GM10248 (cell line): ENCODE results near the gene CCDC90B.

Experiments
- CTCF ChIA-PET: fragments of 300-600 bp; sonication (Branson Sonifier 250); formaldehyde crosslinking; extraction: SDS; loops from one replicate; lab custom pipeline; 2021; ENCODE audit warnings: antibody characterized with exemption; lab: Yijun Ruan, JAX
- POLR2A ChIA-PET: fragments of 350-650 bp; sonication (Branson Sonifier 250); formaldehyde crosslinking; extraction: SDS; loops from one replicate; lab custom pipeline; 2020; ENCODE audit warnings: antibody characterized with exemption; lab: Yijun Ruan, JAX
- DNase-seq: peaks from one replicate; pipeline ENCODE4 v3.0.0; 2012; ENCODE audit errors: extremely low spot score
- CTCF ChIP-seq: IDR thresholded peaks from 2 replicates; pipeline ENCODE4 v1.5.1; 2012; ENCODE audit warnings: mild to moderate bottlenecking, low read depth; ENCODE audit errors: extremely low read depth, missing control alignments, control extremely low read depth

Gene CCDC90B

GRCh38 chr11:83285771-83286528 is at the start of gene CCDC90B:
TSS of gene CCDC90B (minus strand) at chr11:83286367. CDS start at chr11:83285972, 395 bp downstream.
- DNase-seq = peak; percentile 93
- ChIA-PET POLR2A (no interaction called here), CTCF (interaction anchor here (1.4 to 1.5 kb wide), 2 partner anchors 9 to 36 kb away, joined by 4 to 5 read pairs; no protein-coding TSS in a partner anchor)
- peak; percentile 62 for TF ChIP-seq CTCF

DNA sequence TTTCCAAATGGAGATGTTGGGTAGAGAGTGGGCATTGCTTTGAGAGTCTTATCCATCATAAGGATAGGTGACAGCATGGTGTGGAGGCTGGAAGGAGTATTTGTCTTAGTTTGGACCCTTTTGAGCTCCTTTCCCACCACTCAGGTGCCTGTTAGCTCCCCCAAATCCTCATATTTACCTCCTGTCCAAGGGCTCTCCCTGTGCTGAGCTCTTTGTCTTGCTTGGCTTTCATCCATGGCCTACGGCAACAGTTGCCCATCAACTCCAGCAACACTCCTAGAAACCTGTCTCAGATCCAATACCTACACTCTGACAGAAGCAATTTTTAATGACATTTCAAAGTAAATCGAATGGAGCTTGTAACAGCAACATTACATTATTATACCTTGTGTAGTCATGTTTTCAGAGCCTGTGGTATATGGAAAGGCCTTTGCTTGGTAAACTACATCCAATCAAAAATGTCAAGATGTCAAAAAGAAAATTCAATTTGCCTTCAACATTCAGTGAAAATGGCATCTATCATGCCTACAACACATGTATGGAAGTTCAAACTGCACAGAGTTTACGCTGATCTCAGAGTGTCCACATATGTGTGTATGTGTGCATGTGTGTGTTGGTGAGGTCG is 49.4 kb upstream of the CCDC90B start:
- TF ChIP-seq CTCF = no peak
- ChIA-PET CTCF (no interaction called here), POLR2A (no interaction called here)
- DNase-seq = no peak

DNA sequence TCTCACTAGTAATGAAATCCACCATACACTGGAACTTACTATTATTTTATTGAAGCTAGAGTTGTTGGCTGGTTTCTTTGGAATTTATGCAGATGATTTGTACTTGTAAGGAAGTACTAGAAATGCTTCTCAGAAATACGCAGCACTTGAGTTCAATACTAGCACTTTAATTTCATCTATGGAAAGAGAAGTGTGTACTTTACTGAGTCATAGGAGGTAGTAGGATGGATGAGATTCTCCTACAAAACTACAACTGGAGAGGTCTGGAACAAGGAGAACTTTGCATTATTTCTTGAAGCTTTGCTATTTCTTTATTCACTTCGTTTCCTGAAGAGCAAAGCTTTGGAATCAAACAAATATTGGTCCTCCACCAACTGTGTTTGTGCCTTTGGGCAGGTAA is 44.1 kb upstream of the CCDC90B start:
- ChIA-PET POLR2A (no interaction called here), CTCF (interaction anchor here (1.0 kb wide), 1 partner anchor 12 kb away, joined by 4 read pairs; no protein-coding TSS in a partner anchor)
- TF ChIP-seq CTCF = no peak
- DNase-seq = no peak

GRCh38 chr11:83326326-83326725 is 40.2 kb upstream of the CCDC90B start:
- ChIA-PET CTCF (no interaction called here), POLR2A (no interaction called here)
- no peak for DNase-seq
- no peak for TF ChIP-seq CTCF

DNA sequence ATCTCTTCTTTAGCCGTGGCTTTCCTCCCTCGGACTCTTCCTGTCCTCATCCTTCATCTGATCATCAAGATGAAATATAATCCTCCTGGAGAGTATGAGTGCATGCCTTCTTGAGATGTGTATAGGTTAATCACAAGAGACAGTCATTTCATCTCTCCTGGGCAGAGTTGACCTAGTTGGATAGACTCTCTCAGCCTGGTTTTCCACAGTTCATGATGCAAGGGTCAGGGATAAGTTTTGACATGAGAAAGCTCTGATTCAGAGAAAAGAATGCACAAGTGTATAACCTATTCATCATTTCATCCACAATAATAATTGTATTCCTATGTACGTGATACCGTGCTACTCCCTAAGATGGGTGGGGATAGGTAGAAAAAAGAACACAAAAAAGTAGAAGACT is 33.2 kb upstream of the CCDC90B start:
- POLR2A ChIA-PET = no interaction called here
- no peak for TF ChIP-seq CTCF
- no peak for DNase-seq
- CTCF ChIA-PET = interaction anchor here (1.1 to 1.8 kb wide), 5 partner anchors 11 to 452 kb away, joined by 3 to 4 read pairs (median 4); no protein-coding TSS in a partner anchor

GRCh38 chr11:83318931-83319330 is 32.8 kb upstream of the CCDC90B start:
- DNase-seq = no peak
- no peak for TF ChIP-seq CTCF
- ChIA-PET CTCF (interaction anchor here (1.1 to 1.8 kb wide), 5 partner anchors 10 to 451 kb away, joined by 4 read pairs; no protein-coding TSS in a partner anchor), POLR2A (no interaction called here)
